Measurements from ENCODE around the gene IFNA6.

Gene IFNA6

DNA sequence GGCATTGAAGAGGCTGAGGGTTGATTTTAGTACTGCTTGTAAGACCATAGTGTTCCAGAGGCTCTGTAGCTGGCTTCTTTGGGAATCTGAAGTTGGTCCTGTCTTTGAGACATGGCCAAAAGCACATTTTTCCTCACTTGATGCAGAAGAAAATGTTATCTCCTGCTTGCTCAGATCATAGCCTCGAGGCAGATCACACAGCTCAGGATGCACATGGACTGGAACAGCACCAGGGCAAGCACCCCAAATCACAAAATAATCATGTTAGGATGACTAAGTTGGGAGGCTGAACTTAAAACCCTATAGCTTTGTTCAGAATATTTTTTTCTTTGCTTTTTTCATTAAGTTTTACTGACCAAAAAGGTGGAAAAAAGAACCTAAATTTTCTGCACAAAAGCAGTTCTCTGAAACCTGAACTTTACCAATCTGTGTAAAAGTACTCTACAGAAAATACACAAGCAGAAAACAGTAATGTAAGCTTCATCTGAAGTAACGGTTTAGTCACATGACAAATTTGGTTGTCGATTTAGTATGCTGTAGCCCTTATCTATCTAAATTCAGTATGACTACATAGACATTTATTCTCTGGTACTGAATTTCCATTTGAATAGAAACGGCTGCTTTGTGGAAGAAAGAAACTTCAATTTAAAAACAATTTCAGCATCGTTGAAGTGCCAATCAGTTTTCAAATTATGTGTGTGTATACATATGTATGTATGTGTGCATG is 18.8 kb downstream of the IFNA6 start:
- peak; percentile 46 for DNase-seq (ENCODE audit: low read depth)

- peak; percentile 54 for DNase-seq (ENCODE audit: low read depth)
Measured at GRCh38 chr9:21326526-21327139, 24.1 kb downstream of the IFNA6 start.

DNA sequence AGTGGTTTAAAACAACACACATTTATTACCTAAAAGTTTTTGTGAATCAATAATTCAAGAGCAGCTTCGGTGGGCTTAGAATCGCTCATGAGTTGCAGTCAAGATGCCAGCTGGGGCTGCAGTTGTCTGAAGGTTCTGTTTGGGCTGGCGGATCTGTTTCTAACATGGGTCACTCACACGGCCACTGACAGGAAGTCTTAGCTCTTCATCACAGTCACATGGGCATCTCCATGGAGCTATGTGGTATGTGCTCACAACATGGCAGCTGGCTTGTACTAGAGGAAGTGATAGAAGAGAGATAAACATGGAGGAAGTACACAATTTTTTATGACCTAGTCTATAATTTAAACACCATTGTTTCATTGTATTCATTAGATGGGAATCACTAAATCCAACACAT is 26.6 kb downstream of the IFNA6 start:
- no peak for DNase-seq (ENCODE audit: low read depth)

GRCh38 chr9:21322911-21323461 is 27.7 kb downstream of the IFNA6 start:
- DNase-seq (ENCODE audit: low read depth), result no peak

- DNase-seq (ENCODE audit: low read depth), result peak; percentile 9
Measured at GRCh38 chr9:21320465-21320864, 30.2 kb downstream of the IFNA6 start.

GRCh38 chr9:21317956-21318923 is 32.4 kb downstream of the IFNA6 start:
- DNase-seq (ENCODE audit: low read depth), result peak; percentile 58

DNA sequence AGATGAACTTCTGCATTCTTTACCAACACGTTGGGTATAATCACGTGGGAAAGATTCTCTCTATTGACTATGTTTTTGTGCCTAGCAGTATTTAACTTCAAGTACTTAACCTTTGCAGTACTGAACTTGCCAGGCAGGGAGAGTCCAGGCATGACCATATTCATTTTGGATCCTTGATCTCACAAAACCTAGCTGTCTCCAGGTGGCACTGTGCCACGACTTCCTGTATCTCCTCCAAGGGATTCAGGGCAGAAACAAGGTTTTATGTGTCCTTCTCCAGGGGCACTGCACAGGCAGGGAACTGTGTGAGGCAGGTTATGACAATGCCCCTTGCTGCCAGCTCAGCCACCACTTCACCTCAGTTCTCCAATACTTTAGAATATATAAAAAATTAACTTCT is 33.8 kb downstream of the IFNA6 start:
- peak; percentile 14 for DNase-seq (ENCODE audit: low read depth)

GRCh38 chr9:21316032-21316842 is 34.5 kb downstream of the IFNA6 start:
- DNase-seq (ENCODE audit: low read depth), result no peak

- no peak for DNase-seq (ENCODE audit: low read depth)
Measured at GRCh38 chr9:21314152-21314551, 36.5 kb downstream of the IFNA6 start.

DNA sequence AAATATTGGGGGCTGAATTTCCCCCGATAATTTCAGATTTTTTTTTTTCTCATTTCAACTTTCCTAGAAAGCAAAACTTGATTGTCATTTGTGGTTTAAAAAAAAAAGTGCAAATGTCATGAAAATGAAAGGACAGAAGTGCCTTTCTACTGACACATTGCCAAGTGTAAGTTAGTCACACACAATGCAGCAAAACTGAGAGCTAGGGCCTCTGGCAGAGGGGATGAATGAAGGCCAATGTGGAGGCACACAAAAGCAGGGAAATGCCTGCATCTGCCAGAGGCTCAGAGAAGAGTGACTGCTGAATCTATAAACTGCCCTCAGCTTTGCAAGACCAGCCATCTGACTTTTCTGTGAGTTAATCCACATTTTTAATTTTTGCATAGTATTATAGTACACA is 38.8 kb downstream of the IFNA6 start:
- DNase-seq (ENCODE audit: low read depth), result no peak

DNA sequence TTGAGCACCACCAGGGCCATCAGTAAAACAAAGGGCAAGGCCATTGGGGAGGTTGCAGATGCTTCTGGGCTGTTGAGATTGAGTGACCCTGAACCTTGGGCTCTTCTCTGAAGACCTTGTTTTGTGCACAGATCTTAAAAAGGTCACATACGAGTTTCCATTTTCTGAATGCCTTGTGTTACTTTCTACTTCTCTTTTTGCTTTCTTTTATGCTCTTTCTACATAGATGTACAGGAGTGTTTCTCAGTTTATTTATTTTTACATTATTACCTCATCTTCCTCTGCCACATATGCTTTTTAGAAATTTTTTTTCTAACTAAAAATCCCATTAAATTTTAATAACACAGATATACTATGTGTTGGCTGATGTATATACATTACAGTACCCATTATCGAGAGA is 45.5 kb downstream of the IFNA6 start, which contains the start of gene IFNA5:
Gene IFNA5, minus strand, starts transcription at position 101 of the 400 bp plus-strand sequence. Its CDS starts 57 bp downstream, at position 44.
- no peak for DNase-seq (ENCODE audit: low read depth)
